ENCODE data around the gene HLF.

Gene HLF

GRCh38 chr17:55363033-55363432, 98.3 kb downstream of the HLF start:
- DNase-seq (ENCODE audit: low read depth): no peak

DNA sequence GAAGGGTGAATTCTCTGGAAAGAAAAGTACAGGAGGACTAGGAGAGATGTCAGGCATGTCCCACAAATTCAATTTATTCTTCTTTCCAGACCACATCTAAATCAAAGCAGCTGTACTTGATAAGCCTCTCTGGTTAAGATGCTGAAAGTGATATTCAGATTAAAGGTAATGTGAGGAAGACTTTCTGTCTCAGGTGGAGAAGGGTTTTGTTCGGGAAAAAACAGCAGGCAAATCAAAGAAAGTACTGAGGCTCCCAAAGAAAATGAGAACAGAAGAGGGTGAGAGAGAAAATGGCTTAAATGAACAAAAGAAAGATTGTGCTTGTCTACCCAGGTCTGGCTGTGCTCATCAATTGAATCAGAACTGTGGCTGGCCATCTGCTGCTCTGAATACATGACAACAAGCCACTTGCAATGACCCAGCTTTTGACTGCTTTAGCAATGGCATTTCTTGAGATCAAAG, 101.3 kb downstream of the HLF start:
- DNase-seq (ENCODE audit: low read depth): no peak

- no peak for DNase-seq (ENCODE audit: low read depth)
Measured at GRCh38 chr17:55368706-55369105, 103.9 kb downstream of the HLF start.
